ENCODE results near the gene PABPC4L.

Gene PABPC4L

DNA sequence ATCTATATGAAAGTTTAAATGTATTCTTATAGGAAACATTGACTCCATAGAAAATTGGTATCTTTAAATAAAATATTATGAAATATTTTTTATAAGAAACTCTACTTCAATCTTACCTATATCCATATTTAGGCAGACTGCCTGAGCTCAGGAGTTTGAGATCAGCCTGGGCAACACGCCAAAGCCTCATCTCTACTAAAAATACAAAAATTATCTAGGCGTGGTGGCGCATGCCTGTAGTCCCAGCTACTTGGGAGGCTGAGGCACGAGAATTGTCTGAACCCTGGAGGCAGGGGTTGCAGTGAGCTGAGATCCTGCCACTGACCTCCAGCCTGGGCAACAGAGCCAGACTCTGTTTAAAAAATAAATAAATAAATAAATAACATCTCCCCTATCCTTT, 47.5 kb downstream of the PABPC4L start:
- Mint-ChIP-seq H3K27me3 (no peaks in the 10 kb centered on the region), H3K36me3 (ENCODE audit: low read depth) (no peaks in the 10 kb centered on the region), H3K9me3 (peaks cover 4% of the 10 kb centered on the region), H3K27ac (no peak overlapping the region), H3K4me3 (no peak overlapping the region), H3K4me1 (no peaks in the 10 kb centered on the region)
- no peak for ATAC-seq
- no peak for DNase-seq

GRCh38 chr4:134147941-134148340, 53.6 kb downstream of the PABPC4L start:
- H3K27ac Mint-ChIP-seq = no peak overlapping the region
- H3K4me3 Mint-ChIP-seq = no peak overlapping the region
- ATAC-seq (no peak), DNase-seq (no peak)
- no peaks in the 10 kb centered on the region for H3K36me3 Mint-ChIP-seq (ENCODE audit: low read depth)
- H3K9me3 Mint-ChIP-seq = peaks cover 4% of the 10 kb centered on the region
- no peaks in the 10 kb centered on the region for H3K4me1 Mint-ChIP-seq
- H3K27me3 Mint-ChIP-seq = no peaks in the 10 kb centered on the region
